Fibroblast of pulmonary artery (primary cell): ENCODE data around the gene PNLIP.

Source experiments
- DNase-seq: peaks from one replicate; pipeline ENCODE4 v3.0.0-alpha.2; 2010; ENCODE audit warnings: low read depth
- H3K4me3 ChIP-seq: replicated peaks from 2 replicates; pipeline ENCODE4 v1.5.1; 2011; ENCODE audit warnings: low read depth, mild to moderate bottlenecking, control low read depth, low read length, moderate library complexity
- CTCF ChIP-seq: IDR thresholded peaks from 2 replicates; pipeline ENCODE4 v1.5.1; 2011; ENCODE audit warnings: mild to moderate bottlenecking, control low read depth, low read length, inconsistent platforms; ENCODE audit errors: missing control alignments

Gene PNLIP

GRCh38 chr10:116566932-116567331 lies 21.2 kb downstream of the PNLIP start:
- no peak for DNase-seq
- no peak for TF ChIP-seq CTCF
- no peak overlapping the region for H3K4me3 ChIP-seq

DNA sequence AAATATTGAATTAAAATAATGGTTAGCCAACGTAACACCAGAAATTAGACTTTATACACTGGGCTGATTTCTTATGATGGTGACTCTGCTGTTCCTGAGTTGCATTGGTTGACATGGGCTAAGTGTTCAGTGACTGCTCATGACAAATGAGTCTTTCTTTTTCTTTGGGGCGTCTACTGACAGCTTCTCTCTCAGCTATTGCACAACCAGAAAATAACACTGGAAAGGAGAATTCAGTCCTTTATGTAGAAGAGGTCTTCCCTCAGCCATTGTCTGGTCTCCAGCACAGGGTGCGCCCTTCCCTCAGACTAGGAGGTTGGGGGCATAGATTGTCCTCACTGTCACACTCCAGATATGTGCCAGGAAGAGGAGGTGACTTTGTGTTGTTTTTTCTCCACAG lies 21.6 kb downstream of the PNLIP start:
- TF ChIP-seq CTCF: no peak
- H3K4me3 ChIP-seq: no peak overlapping the region
- no peak for DNase-seq

GRCh38 chr10:116574797-116575196 lies 29.1 kb downstream of the PNLIP start:
- no peak for DNase-seq
- H3K4me3 ChIP-seq: no peak overlapping the region
- TF ChIP-seq CTCF: no peak

- H3K4me3 ChIP-seq: no peak overlapping the region
- no peak for DNase-seq
- no peak for TF ChIP-seq CTCF
Measured at GRCh38 chr10:116587878-116588591, 42.3 kb downstream of the PNLIP start.

- no peak for DNase-seq
- H3K4me3 ChIP-seq: no peak overlapping the region
- no peak for TF ChIP-seq CTCF
Measured at GRCh38 chr10:116588995-116589394, 43.3 kb downstream of the PNLIP start.

- H3K4me3 ChIP-seq: no peak overlapping the region
- DNase-seq: no peak
- no peak for TF ChIP-seq CTCF
Measured at GRCh38 chr10:116589926-116590325, 44.2 kb downstream of the PNLIP start.
